HG02970 (cell line): ENCODE data around the gene LGALS9C.
"Not testable (repeated sequence)": the region's sequence is repeated elsewhere in the genome, so short reads cannot be mapped to it uniquely, and the experiment has no call there.

ENCODE experiments used
- ATAC-seq: cut with Tn5 transposase; IDR thresholded peaks from one replicate; pipeline ENCODE4 v1.9.1; 2021; ENCODE audit warnings: mild to moderate bottlenecking, moderate library complexity, moderate number of reproducible peaks; ENCODE audit not compliant: unreplicated experiment, low FRiP score

Gene LGALS9C

DNA sequence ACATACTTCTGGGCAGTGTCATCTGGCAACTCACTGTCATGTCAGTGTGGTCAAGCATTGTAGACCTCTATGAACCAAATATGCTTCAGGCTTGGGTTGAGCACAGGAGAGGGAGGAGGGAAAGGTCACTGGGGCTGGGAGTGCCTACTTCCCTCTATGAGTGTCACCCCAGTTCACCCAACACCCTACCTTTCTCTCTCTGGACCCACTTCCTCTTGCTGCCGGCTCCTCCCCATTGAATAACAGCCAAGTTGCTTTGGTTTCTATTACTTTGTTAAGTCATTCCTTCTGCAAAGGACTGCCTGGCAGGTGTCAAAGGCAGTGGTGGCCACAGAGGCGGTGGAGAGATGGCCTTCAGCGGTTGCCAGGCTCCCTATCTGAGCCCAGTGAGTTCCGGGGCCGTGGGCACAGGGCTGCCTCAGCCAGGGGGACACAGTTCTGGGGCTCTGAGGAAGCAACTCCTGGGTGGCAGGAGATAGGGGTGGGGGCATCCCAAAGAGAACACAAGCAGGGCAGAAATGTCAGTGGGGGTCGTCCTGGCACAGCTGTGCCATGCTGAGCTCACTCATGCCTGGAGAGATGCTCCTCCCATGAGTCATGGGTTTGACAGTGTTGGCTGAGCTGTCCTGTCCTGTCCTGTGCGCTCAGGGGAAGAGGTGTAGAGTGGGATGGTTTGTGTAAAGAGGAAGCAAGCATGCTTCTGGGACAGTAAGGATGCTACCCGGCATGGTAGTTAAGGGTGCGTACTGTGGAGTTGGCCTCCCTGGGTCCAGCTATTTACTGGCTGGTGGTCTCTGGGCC lies at the start of gene LGALS9C:
Gene LGALS9C, plus strand, starts transcription at position 282 of the 801 bp plus-strand sequence. Its CDS starts 66 bp downstream, at position 348.
- ATAC-seq = not testable (repeated sequence)

- ATAC-seq = not testable (repeated sequence)
Measured at GRCh38 chr17:18432206-18432605, 44.4 kb upstream of the LGALS9C start.

- not testable (repeated sequence) for ATAC-seq
Measured at GRCh38 chr17:18439465-18439870, 37.1 kb upstream of the LGALS9C start.

GRCh38 chr17:18442093-18442492 lies 34.5 kb upstream of the LGALS9C start:
- ATAC-seq = not testable (repeated sequence)

DNA sequence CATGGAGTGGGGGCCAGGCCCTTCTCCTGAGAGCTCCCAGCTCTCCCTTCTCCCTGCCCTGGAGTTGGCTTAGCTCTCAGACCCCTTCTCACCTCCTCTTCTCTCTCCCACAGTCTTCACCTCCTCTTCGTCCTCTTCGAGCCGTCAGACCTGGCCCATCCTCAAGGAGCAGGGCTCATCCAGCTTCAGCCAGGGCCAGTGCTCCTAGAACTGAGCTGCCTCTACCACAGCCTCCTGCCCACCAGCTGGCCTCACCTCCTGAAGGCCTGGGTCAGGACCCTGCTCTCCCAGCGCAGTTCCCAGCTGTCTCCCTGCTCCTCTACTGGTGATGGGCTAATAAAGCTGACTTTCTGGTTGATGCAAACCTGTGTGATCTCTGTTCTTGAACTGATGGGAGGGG lies 34.1 kb upstream of the LGALS9C start:
- not testable (repeated sequence) for ATAC-seq

GRCh38 chr17:18447476-18448205 lies 28.9 kb upstream of the LGALS9C start:
- not testable (repeated sequence) for ATAC-seq

GRCh38 chr17:18448311-18448710 lies 28.3 kb upstream of the LGALS9C start:
- ATAC-seq = not testable (repeated sequence)

DNA sequence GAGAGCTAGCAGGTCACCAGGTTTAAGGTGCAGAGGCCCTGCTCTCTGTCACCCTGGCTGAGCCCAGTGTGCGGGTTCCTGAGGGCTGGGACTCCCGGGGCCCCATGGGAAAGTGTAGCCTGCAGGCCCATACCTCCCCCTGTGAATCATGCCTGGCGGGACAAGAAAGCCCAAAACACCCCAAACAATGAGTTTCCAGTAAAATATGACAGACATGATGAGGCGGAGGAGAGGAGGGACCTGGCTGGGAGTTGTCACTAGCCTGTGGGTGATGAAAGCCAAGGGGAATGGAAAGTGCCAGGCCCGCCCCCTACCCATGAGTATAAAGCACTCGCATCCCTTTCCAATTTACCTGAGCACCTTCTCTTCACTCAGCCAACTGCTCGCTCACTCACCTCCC lies 26.8 kb upstream of the LGALS9C start:
- ATAC-seq = not testable (repeated sequence)

DNA sequence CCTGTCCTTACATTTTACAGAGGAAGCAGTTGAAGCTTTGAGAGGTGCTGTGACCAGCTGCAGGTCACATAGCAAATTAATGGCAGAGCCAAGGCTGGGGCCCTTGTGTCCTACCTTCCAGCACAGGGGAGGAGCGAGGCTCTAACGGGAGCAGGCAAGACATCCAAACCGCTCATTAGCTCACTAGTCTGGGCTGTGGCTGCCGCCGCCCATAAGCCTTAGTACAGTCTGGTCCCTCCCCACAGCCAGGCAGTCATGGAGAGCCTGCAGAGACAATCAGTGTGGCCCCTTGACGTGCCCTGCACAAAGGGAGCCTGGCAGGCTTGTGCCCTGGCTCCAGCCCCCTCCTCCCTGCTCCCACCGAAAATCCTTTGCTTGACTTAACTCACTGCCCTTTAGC lies 25.6 kb upstream of the LGALS9C start:
- not testable (repeated sequence) for ATAC-seq

GRCh38 chr17:18451969-18452368 lies 24.6 kb upstream of the LGALS9C start:
- ATAC-seq = not testable (repeated sequence)

DNA sequence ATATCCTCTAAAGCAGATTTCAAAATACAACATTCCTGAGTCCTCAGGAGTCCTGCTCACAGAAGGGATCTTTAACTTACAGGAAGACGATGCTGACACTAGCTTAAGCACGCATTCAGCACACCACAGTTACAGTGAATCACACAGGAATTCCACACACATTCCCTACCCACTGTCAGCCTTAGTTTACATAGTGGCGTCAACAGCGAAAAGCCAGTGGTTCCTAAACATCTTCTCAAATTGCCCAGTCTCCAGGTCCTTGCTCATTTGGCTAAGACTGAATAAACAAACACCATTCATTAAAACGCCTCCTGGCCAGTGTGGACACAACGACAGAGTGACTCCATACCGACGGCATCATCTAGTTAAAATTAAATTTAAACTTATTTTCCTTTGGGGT lies 17.6 kb upstream of the LGALS9C start:
- not testable (repeated sequence) for ATAC-seq

GRCh38 chr17:18463831-18464502 lies 12.6 kb upstream of the LGALS9C start:
- not testable (repeated sequence) for ATAC-seq

DNA sequence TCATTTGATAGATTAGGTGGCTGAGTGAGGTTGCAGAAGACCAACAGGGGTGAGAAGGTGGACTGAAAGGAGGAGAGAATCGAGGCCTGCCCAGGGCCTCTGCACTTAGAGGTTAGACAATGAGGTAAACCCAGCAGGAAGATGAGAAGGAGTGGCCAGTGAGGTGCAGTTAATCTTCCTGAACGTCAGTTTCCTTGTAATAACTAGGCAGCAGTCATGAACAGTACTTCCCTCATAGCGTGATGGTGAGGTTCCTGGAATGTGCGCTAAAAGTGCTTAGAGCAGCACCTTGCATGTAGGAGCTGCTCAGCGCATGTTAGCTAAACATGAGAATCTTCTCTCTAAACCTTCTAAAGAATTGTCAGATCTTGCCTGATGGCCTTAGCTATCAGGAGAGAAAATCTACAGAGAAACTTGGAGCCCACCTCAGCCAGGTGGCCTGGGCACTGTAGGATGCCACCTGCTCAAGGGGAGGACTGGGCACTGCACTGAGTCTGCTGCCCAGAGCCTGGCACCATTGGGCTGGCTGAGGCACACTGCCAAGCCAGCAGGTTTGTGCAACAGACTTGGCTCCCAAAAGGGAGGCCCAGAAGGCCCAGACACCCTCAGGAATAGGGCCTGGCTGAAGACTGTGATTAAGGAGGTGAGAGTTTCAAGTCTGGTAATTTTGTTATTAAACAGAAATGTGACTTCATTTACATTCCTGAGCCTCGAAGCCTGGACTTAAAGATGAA lies 10.2 kb upstream of the LGALS9C start:
- not testable (repeated sequence) for ATAC-seq

GRCh38 chr17:18467001-18467400 lies 9.6 kb upstream of the LGALS9C start:
- not testable (repeated sequence) for ATAC-seq

GRCh38 chr17:18468472-18469171 lies 8.0 kb upstream of the LGALS9C start:
- ATAC-seq = not testable (repeated sequence)

DNA sequence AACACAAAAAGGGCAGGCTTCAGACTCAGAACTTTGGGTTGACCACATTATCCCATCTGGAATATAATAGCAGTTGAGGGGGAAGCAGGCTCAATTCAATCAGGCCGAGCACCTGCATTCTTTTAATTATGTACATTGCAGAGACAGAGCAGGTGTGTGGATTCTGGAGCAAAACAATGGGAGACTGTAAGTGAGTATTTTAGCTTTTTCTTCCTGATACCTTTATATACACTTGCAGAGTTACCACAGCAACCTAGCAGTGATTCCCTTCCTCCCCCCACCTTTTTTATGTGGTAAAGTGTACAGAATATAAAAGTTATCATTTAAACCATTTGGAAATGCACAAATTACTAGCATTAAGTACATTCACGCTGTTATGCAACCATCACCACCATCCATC lies 6.8 kb upstream of the LGALS9C start:
- not testable (repeated sequence) for ATAC-seq

DNA sequence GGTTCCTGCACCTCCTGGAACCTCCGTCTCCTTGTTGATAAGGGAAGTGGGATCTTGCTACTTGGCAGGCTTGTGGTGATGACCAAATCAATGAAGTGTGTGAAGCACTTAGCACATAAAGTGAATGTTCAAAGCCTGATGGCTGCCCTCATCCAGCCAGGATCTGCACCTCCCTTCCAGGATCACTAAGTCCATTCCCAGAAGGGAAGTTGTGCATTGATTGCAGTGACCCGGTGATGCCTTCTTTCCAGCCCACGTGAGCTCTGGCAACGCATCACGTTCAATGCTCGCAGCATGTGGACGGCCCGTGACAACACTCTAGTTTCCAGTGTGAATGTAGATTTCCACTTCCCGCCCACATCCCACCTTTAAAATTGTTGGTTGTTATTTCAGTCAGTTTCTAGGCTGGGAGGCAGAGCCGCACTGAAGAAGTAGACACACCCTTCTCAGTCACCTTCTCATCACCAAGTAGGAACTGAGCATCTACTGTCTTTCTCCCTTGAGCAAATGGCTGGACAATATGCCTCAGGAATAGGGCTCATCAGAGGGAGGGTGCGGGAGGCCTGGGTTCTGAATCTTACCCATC lies 6.2 kb upstream of the LGALS9C start:
- not testable (repeated sequence) for ATAC-seq

DNA sequence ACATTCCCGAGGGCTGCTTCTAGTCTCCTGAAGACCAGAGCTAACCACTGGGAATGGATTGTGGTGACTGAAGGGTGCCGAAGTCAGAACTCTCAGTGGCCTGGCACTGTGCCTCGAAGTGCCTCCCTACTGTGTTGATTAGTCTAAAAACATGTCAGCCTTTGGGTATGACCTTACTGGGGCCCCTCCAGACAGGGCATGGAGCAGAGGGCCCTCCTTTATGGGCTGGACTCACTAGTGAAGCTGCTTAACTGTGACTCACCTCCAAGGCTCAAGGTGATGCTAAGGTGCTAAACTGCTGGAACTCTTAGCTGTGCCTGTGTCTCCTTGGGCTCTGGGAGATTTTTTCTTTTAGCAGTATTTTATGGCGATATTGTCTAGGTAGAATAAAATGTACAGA lies 2.6 kb upstream of the LGALS9C start:
- ATAC-seq = not testable (repeated sequence)

DNA sequence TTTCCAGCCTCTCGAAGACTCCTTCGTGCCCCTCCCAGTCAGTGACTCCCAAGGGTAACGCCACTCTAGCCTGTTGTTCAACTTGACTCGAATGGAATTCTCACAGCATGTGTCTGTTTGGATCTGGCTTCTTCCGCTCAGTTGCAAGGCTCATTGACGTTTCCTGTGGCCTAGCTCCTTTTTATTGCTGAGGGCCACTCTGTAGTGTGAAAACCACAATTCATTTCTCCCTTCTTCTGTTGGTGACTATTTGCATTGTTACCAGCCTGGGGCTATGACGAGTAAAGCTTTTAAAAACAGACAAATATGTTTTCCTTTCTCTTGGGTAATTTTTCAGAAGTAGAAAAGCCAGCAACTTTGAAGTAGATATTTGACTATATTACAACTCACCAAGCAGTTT lies 1.8 kb upstream of the LGALS9C start:
- ATAC-seq = not testable (repeated sequence)
